ENCODE results near the gene NLRP6. TPM values are rescaled to one million over a fixed set of nuclear protein-coding genes. Genes with fewer than 3 reads are reported as not detected.
A peak's percentile ranks its signal among the peaks of the same experiment; 100 is the strongest.

The NLRP6 gene
- total RNA-seq, 2 experiments from 2014 or later: 1.2 to 1.5 TPM

- no peak for DNase-seq
- peaks cover 19% of the 10 kb centered on the region for H3K36me3 Mint-ChIP-seq (ENCODE audit: low read depth)
- intact Hi-C loops (cut with micrococcal nuclease): no loop called here
- peaks cover 21% of the 10 kb centered on the region for H3K4me1 Mint-ChIP-seq (ENCODE audit: low read depth)
- H3K9me3 Mint-ChIP-seq: no peaks in the 10 kb centered on the region
- H3K27me3 Mint-ChIP-seq (ENCODE audit: low read depth): peaks cover 2% of the 10 kb centered on the region
- CTCF ChIA-PET: no interaction called here
- peak overlapping the region; percentile 44 for H3K27ac Mint-ChIP-seq
- peak overlapping the region; percentile 8 for H3K4me3 Mint-ChIP-seq
Measured at GRCh38 chr11:291281-292210, 13.3 kb downstream of the NLRP6 start.

- H3K4me3 Mint-ChIP-seq: no peak overlapping the region
- peaks cover 17% of the 10 kb centered on the region for H3K4me1 Mint-ChIP-seq (ENCODE audit: low read depth)
- CTCF ChIA-PET: no interaction called here
- peaks cover 2% of the 10 kb centered on the region for H3K27me3 Mint-ChIP-seq (ENCODE audit: low read depth)
- peaks cover 19% of the 10 kb centered on the region for H3K36me3 Mint-ChIP-seq (ENCODE audit: low read depth)
- intact Hi-C loops (cut with micrococcal nuclease): no loop called here
- no peaks in the 10 kb centered on the region for H3K9me3 Mint-ChIP-seq
- no peak overlapping the region for H3K27ac Mint-ChIP-seq
- DNase-seq: no peak
Measured at GRCh38 chr11:292211-293121, 14.3 kb downstream of the NLRP6 start.

GRCh38 chr11:293271-293851 lies 15.2 kb downstream of the NLRP6 start:
- CTCF ChIA-PET: interaction anchor here (0.8 to 1.0 kb wide), 2 partner anchors 11 to 86 kb away, joined by 3 read pairs; partner anchors contain the start of genes BET1L and RIC8A
- Mint-ChIP-seq H3K9me3 (no peaks in the 10 kb centered on the region), H3K27me3 (ENCODE audit: low read depth) (no peaks in the 10 kb centered on the region), H3K4me1 (ENCODE audit: low read depth) (peaks cover 18% of the 10 kb centered on the region), H3K27ac (no peak overlapping the region), H3K4me3 (no peak overlapping the region), H3K36me3 (ENCODE audit: low read depth) (peaks cover 12% of the 10 kb centered on the region)
- DNase-seq: no peak
- intact Hi-C loops (cut with micrococcal nuclease): no loop called here

GRCh38 chr11:293852-294661 lies 15.8 kb downstream of the NLRP6 start:
- no peak for DNase-seq
- Mint-ChIP-seq H3K27me3 (ENCODE audit: low read depth) (no peaks in the 10 kb centered on the region), H3K27ac (no peak overlapping the region), H3K36me3 (ENCODE audit: low read depth) (peaks cover 12% of the 10 kb centered on the region), H3K9me3 (no peaks in the 10 kb centered on the region), H3K4me1 (ENCODE audit: low read depth) (peaks cover 19% of the 10 kb centered on the region), H3K4me3 (no peak overlapping the region)
- CTCF ChIA-PET: interaction anchor here (0.8 to 1.5 kb wide), 4 partner anchors 11 to 87 kb away, joined by 3 to 5 read pairs (median 3); partner anchors contain the start of genes BET1L and RIC8A
- intact Hi-C loops (cut with micrococcal nuclease): no loop called here

GRCh38 chr11:294780-295179 lies 16.6 kb downstream of the NLRP6 start:
- Mint-ChIP-seq H3K36me3 (ENCODE audit: low read depth) (peaks cover 8% of the 10 kb centered on the region), H3K27ac (no peak overlapping the region), H3K4me3 (no peak overlapping the region), H3K27me3 (ENCODE audit: low read depth) (no peaks in the 10 kb centered on the region), H3K4me1 (ENCODE audit: low read depth) (peaks cover 19% of the 10 kb centered on the region), H3K9me3 (no peaks in the 10 kb centered on the region)
- no peak for DNase-seq
- intact Hi-C loops (cut with micrococcal nuclease): no loop called here
- CTCF ChIA-PET: interaction anchor here (0.6 to 1.5 kb wide), 3 partner anchors 11 to 447 kb away, joined by 3 to 5 read pairs (median 4); no protein-coding TSS in a partner anchor

- CTCF ChIA-PET: interaction anchor here (0.6 to 1.5 kb wide), 2 partner anchors 45 to 446 kb away, joined by 3 to 4 read pairs; no protein-coding TSS in a partner anchor
- peak overlapping the region; percentile 13 for H3K27ac Mint-ChIP-seq
Measured at GRCh38 chr11:295351-296170, 17.4 kb downstream of the NLRP6 start.

GRCh38 chr11:296171-297050 lies 18.2 kb downstream of the NLRP6 start:
- intact Hi-C loops (cut with micrococcal nuclease): no loop called here
- H3K4me3 Mint-ChIP-seq: no peak overlapping the region
- peaks cover 8% of the 10 kb centered on the region for H3K27me3 Mint-ChIP-seq (ENCODE audit: low read depth)
- CTCF ChIA-PET: no interaction called here
- no peak overlapping the region for H3K27ac Mint-ChIP-seq
- H3K4me1 Mint-ChIP-seq (ENCODE audit: low read depth): peaks cover 18% of the 10 kb centered on the region
- no peak for DNase-seq
- H3K9me3 Mint-ChIP-seq: no peaks in the 10 kb centered on the region
- H3K36me3 Mint-ChIP-seq (ENCODE audit: low read depth): peaks cover 2% of the 10 kb centered on the region

More at GRCh38 chr11:295351-296170, 17.4 kb downstream of the NLRP6 start:
- DNase-seq: no peak
- H3K9me3 Mint-ChIP-seq: no peaks in the 10 kb centered on the region
- peaks cover 21% of the 10 kb centered on the region for H3K4me1 Mint-ChIP-seq (ENCODE audit: low read depth)
- peaks cover 5% of the 10 kb centered on the region for H3K36me3 Mint-ChIP-seq (ENCODE audit: low read depth)
- intact Hi-C loops (cut with micrococcal nuclease): no loop called here
- H3K4me3 Mint-ChIP-seq: no peak overlapping the region
- peaks cover 4% of the 10 kb centered on the region for H3K27me3 Mint-ChIP-seq (ENCODE audit: low read depth)

GRCh38 chr11:297051-297585 lies 18.9 kb downstream of the NLRP6 start:
- CTCF ChIA-PET: no interaction called here

GRCh38 chr11:297586-298405 lies 19.6 kb downstream of the NLRP6 start:
- no peak for DNase-seq
- H3K4me1 Mint-ChIP-seq (ENCODE audit: low read depth): peaks cover 23% of the 10 kb centered on the region
- intact Hi-C loops (cut with micrococcal nuclease): no loop called here
- CTCF ChIA-PET: no interaction called here
- no peak overlapping the region for H3K4me3 Mint-ChIP-seq
- no peaks in the 10 kb centered on the region for H3K9me3 Mint-ChIP-seq
- peaks cover 8% of the 10 kb centered on the region for H3K27me3 Mint-ChIP-seq (ENCODE audit: low read depth)
- H3K36me3 Mint-ChIP-seq (ENCODE audit: low read depth): no peaks in the 10 kb centered on the region
- H3K27ac Mint-ChIP-seq: no peak overlapping the region

More at GRCh38 chr11:297051-297585, 18.9 kb downstream of the NLRP6 start:
- Mint-ChIP-seq H3K27me3 (ENCODE audit: low read depth) (peaks cover 8% of the 10 kb centered on the region), H3K27ac (no peak overlapping the region), H3K4me3 (no peak overlapping the region), H3K9me3 (no peaks in the 10 kb centered on the region), H3K4me1 (ENCODE audit: low read depth) (peaks cover 18% of the 10 kb centered on the region), H3K36me3 (ENCODE audit: low read depth) (no peaks in the 10 kb centered on the region)
- intact Hi-C loops (cut with micrococcal nuclease): no loop called here
- DNase-seq: no peak

Data from activated naive CD4-positive, alpha-beta T cell treated with anti-CD3 and anti-CD28 coated beads for 36 hours (primary cell).